Medulla oblongata (tissue), 1 donor: Measurements from ENCODE around the gene FREM3.
"Not testable (repeated sequence)": the region's sequence is repeated elsewhere in the genome, so short reads cannot be mapped to it uniquely, and the experiment has no call there.

Experiments used
- DNase-seq: peaks from one replicate; pipeline ENCODE4 v3.0.0-alpha.2; 2015; ENCODE audit errors: extremely low spot score

FREM3 gene

GRCh38 chr4:143581331-143581946 is 119.0 kb downstream of the FREM3 start:
- peak; percentile 10 for DNase-seq

GRCh38 chr4:143575331-143575730 is 125.1 kb downstream of the FREM3 start:
- no peak for DNase-seq

GRCh38 chr4:143564472-143564871 is 136.0 kb downstream of the FREM3 start:
- DNase-seq, result no peak

GRCh38 chr4:143559757-143560147 is 140.7 kb downstream of the FREM3 start:
- DNase-seq, result no peak

GRCh38 chr4:143558823-143559756 is 141.4 kb downstream of the FREM3 start:
- peak; percentile 64 for DNase-seq

- no peak for DNase-seq
These were observed 142.2 kb downstream of the FREM3 start for GRCh38 chr4:143558286-143558685.

- no peak for DNase-seq
These were observed 144.8 kb downstream of the FREM3 start for GRCh38 chr4:143555676-143556075.

- peak; percentile 30 for DNase-seq
These were observed 145.5 kb downstream of the FREM3 start for GRCh38 chr4:143554728-143555597.

GRCh38 chr4:143549928-143550327 is 150.5 kb downstream of the FREM3 start:
- no peak for DNase-seq

GRCh38 chr4:143539670-143540023 is 160.8 kb downstream of the FREM3 start:
- DNase-seq, result no peak

GRCh38 chr4:143538979-143539669 is 161.4 kb downstream of the FREM3 start:
- DNase-seq, result no peak

GRCh38 chr4:143531788-143532491 is 168.5 kb downstream of the FREM3 start:
- no peak for DNase-seq

- peak; percentile 16 for DNase-seq
These were observed 169.1 kb downstream of the FREM3 start for GRCh38 chr4:143531380-143531779.

- not testable (repeated sequence) for DNase-seq
These were observed 172.4 kb downstream of the FREM3 start for GRCh38 chr4:143528046-143528445.
